ENCODE measurements around the gene IGFBP2.
"Not testable (repeated sequence)": the region's sequence is repeated elsewhere in the genome, so short reads cannot be mapped to it uniquely, and the experiment has no call there.

Gene IGFBP2, protein sequence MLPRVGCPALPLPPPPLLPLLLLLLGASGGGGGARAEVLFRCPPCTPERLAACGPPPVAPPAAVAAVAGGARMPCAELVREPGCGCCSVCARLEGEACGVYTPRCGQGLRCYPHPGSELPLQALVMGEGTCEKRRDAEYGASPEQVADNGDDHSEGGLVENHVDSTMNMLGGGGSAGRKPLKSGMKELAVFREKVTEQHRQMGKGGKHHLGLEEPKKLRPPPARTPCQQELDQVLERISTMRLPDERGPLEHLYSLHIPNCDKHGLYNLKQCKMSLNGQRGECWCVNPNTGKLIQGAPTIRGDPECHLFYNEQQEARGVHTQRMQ

DNA sequence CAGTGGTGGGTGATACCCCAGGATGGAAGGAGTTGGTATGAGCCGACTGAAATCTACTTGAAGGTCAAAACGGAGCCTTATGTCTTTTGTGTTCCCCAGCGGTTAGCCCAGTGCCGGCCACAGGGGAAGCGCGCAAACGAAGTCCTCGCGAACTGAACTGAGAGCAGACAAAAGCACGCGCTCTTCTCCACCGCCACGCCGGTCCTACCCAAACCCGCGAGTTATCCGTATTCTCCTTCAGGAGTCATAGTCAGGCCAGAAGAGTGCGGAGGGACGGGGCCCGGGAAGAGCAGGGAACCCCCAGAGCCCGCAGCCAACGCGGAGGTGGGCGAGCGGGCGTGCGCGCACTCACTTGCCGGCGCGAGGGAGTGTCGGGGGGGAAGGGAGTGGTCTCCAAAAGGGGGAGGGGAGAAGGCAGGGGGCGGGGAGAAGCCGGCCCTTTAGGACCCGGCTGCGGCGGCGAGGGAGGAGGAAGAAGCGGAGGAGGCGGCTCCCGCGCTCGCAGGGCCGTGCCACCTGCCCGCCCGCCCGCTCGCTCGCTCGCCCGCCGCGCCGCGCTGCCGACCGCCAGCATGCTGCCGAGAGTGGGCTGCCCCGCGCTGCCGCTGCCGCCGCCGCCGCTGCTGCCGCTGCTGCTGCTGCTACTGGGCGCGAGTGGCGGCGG lies at the start of gene IGFBP2:
Gene IGFBP2 (plus strand): TSS at position 469 of the 664 bp plus-strand sequence. CDS start 104 bp downstream, at position 573.
- peak; percentile 36 for DNase-seq

DNA sequence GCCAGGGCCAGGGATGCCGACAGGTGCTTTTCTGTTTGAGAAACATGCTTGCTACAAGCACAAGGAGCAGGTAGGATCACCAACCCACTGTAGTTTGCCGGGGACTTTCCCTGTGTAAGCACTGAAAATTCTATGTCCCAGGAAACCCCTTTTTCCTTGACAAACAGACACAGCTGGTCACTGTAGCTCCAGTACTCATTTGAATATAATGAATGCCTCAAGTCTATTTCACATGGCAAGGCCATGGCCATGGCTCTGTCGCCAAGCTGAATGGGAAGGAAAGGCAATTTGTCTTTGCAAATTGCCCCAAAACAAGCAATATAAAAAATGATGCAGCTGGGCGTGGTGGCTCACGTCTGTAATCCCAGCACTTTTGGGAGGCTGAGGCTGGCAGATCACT lies 49.6 kb upstream of the IGFBP2 start:
- DNase-seq: no peak

DNA sequence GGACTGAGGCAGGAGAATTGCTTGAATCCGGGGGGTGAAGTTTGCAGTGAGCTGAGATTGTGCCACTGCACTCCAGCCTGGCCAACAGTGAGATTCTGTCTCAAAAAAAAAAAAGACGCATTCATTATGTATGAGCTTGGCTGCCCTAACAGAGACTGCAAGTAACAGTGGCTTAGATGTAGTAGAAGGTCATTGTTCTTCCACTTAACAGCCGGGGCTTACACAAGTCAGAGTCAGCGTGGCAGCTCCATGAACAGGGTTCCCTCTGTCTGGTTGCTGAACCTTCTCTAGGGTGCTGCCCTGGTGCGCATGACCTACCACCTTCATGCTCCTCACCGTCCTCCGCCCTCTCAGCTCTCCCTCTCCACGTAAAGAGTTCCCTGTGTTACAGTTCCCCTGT lies 49.1 kb upstream of the IGFBP2 start:
- no peak for DNase-seq

DNA sequence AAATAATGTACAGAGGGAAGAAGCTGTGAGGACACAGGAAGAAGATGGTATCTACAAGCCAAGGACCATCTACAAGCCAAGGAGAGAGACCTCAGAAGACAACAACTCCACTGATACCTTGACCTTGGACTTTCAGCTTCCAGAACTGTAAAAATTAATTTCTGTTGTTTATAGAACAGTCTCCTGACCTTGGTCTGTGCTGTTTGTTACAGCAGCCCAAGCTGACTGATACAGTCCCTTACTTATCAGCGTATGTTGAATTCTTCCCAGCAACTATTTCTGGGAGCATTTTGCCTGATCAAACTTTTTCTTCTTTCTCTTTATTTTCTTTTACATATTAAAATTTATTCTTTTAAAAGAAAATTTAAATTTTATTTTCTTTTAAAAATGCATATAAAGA lies 47.8 kb upstream of the IGFBP2 start:
- DNase-seq: no peak

DNA sequence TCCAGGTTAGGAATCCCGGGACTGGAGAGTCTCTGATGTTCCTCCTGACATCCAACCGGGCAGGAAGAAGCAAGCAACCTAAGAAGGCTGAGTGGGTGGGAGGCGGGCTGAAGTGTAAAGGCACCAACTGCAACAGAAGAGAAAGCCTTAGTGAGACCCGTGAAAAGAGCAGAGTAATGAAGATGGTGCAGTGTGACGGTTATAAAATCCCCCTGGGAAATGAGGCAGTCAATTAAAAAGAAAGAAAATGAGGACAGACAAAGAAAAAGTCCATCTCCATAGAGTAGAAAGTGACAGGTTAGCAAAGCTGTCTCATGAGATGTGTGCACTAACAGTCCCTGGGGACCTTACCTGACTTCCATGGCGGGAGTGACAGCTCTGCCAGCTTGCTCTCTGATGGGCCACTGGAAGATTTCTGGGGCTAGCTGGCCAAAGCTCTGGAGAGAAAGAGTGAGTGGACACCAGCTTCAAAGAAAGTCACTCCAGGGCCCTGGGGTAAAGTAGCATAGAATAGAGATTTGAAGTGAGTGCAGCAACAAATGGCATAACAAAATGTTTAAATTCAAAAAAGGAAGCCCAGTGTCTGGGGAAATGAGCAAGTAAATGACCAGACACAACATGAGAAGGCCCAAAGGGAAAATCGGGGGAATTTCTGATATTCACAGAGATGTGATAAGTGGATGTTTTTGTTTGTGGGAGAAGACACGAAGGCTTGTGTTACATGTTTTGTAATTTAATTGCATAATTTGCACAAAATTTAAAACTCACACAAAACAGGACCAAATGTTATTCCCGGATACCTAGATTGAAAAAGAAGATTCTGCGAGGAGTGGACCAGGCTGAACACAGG lies 44.1 kb upstream of the IGFBP2 start:
- DNase-seq: no peak

DNA sequence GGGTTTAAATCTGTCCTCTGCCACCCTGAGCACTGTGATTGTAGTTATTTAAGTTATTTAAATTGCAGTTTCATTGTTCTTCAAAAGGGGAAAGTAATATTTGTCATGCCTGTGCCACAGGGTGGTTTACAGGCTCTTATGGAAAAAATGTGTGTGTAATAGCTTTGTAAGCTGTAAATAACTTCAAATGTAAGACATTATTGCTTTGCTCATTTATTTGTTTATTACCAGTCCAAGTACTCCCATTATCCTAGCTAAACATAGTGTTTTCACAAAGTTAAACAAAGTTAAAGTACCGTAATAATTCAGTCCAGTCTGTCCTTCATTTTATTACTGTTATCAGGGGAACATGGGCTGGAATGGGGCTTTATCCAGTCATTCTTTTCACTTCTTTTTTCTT lies 43.4 kb upstream of the IGFBP2 start:
- DNase-seq: no peak

DNA sequence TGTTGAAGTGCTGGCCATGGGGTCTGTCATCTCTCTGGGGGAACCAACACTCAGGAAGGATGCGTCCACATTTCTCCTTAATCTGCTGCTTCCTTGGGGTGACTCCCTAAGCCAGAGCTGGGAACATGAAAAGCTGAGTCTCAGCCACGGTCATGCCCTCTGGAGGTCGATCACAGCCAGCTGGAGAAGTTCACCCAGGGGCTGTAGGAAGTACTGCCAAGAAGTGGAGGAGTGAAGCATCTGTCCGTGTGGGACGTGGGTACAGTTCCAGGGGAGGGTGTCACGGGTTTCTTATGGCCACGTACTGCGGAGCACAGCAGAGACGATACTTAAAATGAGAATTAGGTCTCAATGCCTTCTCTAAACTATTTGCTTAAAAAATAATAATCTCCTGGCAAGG lies 42.4 kb upstream of the IGFBP2 start:
- no peak for DNase-seq

DNA sequence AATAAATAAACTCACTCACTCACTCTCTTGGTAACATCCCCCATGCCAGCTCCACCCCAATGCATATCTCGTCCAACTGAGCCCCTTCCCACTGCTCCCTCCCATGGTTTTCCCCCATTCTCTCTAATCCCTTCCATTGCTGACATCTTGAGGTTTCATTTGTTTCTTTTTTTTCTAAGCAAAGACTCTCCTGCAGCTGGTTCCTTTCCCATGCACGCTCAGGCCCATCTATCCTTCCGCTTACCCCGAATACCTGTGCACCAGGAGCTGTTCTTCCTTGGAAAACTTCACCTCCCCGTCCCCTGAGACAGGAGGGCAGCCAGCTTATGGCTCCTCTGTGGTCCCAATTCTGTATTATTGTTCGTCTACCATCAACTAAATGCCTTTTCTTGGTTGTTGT lies 41.7 kb upstream of the IGFBP2 start:
- no peak for DNase-seq

DNA sequence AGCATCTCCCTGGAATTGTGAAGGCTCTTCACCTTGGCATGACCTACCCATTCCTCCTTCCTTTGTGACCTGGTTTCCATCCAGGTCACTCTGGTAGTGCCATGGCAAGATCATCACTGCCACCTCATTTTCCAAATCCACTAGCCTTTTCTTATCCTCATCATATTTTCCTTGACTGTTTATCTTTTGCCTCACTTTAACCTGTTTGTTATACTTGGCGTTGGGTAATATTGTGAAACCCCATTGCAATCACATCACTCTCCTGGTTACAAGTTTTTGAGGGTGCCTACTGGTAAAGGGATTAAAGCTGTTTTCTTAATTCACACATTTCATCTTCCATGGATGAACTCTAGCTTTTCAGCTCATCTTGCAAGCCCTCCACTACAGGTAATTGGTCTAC lies 39.1 kb upstream of the IGFBP2 start:
- DNase-seq: no peak

DNA sequence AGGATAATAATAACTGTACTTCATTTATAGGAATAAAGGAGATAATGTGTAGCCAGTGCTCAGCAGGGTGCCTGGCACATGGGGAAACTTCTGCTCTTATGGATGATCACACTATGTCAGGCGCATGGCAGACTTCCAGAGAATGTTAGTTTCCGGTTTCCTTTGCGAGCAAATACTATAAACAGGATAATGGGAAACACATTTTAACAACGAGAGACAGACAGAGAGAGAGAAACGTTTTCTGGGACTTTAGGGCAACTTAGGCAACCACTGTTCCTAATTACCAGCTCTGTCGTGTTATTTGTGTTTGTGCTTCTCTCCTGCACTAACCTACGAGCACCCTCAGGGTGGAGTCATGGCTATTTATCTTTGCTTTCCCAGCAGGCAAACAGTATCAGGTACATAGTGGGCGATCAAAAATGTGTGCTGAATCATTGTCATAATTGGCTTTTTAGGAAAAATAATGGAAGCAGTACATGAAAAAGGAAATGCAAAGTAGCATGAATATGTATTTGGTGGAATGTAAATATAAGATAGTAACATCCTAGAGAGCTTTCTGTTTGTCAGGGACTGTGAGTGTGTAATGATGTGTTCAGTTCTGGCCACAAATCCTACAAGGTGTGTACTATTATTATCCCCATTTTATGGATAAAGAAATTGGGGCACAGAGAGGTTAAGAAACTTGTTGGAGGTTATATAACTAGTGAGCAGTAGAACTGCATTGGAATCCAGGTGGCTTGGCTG lies 36.8 kb upstream of the IGFBP2 start:
- DNase-seq: peak; percentile 32

DNA sequence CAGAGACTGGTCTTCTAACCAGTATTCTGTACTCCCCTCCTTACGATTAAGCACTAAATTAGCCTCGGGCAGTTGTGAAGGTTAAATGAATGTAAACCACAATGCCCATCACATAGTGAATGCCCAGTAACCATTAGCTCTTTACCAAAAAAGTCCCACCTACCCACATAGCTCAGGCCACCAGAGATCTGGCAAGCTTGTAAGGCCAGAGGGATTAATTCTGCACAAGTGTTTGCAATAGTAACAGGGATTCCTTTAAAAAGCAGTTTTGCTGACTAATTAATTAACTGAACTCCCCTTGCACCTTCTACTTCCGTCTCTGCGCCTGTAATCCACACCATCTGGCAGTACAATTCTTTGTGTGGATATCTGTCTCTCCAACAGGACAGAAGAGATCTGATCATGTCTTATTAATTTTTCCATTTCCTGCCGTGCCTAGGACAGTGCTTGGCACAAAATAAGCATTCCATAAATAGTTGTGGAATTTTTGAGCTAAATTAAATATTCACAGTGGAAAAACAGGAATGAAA lies 36.2 kb upstream of the IGFBP2 start:
- DNase-seq: no peak

DNA sequence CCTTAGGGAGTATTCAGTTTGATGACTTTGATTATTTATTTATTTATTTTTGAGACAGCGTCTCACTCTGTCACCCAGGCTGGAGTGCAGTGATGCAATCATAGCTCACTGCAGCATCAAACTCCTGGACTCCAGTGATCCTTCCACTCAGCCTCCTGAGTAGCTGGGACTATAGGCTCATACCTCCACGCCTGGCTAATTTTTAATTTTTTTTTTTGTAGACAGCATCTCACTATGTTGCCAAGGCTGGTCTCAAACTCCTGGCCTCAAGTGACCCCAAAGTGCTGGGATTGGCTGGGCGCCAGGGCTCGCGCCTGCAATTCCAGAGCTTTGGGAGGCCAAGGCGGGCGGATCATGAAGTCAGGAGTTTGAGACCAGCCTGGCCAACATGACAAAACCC lies 35.4 kb upstream of the IGFBP2 start:
- DNase-seq: not testable (repeated sequence)

DNA sequence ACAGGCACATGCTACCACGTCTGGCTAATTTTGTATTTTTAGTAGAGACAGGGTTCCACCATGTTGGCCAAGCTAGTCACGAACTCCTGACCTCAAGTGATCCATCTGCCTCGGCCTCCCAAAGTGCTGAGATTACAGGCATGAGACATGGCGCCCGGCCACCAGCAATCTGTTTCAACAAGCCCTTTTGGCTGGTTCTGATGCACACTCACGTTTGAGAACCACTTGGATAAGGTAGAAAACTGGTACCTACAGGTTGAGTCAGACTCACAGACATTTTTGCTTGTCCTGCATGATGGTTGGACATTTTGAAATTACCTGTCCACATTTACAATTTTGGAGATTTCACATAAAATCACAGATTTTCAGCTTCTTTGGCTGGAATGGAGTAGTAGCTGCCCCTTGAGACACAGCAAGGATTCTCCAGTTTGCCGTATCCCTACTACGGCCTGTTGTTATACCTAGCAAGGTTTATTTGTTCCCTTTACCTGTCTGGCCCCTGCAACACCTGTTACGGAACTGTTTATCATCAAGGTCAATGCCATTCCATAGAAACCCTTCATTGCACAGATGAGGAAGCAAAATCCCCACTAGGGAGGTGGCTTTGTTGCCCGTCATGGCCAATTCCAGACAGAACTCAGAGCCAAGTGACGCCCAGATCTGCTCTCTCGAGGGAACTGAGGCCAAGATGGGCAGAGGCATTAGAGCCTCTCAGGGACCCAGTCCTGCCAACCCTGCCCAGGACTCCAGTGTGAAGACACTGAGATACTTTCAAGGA lies 31.4 kb upstream of the IGFBP2 start:
- no peak for DNase-seq

DNA sequence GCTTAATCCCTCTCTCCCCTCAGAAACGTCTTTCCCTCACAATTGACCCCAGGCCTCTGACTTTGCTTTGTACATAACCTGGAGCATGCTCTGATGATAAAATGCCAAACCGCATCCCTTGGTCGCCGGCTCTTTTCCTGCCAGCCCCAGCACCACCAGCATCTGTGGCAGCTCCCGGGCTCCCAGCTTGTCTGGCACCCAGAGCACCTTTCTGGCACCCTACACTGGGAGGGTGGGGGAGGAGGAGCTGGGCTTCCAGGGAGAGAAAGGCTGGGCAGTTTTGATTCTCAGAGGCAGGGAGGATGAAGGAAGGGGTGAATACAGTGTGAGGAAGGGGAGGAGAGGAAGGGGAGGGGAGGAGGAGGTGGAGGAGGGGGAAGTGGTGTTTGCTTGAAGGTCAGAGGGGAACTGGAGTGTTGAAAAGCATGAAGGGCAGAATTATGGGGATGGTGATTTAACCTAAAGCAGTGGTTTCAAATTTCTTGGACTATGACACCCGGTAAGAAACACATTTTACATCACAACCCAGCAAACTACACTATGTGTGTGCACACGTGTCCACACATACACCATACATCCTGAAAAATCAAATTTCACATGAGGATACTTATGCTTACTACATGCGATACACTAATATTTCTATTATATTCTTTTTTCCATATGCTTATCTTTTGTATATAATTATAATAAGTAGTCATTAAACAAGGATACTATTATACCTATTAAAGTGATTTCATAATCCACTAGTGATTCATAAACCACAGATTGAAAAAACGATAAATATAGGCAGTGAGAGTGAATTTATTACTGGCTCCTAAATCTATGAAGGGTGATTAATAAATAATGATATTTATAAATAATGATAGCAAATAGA lies 30.0 kb upstream of the IGFBP2 start:
- no peak for DNase-seq

DNA sequence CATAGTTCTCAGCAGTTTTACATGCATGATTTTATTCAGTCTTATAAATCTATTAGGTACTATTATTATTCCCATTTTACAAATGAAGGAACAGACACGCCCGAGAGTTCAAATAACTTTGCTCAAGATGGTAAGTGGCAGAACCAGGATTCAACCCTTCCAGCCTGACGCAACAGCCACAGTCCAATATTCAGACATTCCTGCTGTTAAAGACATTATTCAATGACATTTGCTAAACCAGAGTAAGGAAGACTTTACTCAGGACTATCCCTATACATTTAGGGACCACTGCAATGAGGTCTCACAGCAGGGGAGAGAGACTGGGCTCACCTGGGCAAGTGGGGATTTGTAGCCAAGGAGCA lies 29.4 kb upstream of the IGFBP2 start:
- no peak for DNase-seq

DNA sequence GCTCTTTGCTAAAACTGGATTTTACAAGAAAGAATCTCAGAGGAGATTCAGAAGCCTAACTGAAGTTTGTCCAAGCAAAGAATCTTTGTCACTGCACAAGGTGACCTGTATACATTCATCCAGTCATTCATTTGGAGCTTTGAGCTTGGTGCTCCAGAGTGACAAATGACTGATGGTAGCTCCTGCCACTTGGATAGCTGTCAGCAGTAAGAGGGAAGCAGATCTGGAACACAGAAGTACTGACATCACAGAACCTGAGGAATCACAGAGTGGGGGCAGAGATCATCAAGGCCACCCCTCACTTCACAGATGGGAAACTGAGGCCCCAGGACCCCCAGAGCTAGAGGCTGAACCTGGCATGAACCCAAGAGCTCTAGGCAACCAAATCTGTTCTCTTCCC lies 28.8 kb upstream of the IGFBP2 start:
- no peak for DNase-seq

DNA sequence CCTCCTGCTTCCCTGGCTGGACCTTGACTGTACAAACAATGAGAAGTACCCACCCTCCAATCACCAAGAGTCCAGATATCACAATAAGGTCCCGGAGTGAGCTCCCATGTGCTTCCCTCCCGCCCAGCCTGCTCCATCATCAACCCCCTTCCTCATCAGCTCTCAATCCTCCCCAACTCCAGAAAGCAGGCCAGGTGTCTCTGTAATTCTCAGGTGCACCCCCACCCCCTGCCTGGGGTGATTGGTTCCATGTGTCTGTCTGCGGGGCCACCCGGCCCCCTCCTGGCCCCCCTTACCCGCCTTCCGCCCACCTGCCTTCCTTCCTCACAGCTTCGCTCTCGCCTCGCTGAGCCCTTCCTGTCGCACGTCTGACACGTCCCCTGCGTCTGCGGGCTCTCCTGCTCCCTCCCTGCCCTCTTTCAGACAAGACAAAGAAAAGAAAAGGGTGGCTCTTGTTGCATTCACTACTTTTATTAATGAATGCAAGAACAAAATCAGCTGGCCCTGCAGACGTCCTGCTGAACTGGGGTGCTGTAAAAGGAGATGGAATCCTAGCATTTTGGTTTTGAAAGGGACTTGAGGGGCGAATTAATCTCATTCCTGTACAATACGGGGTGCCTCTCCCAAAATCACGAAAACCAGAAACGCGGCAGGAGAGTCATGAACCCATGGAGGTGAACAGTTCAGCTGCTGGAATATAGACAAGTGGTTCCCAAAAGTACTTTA lies 26.5 kb upstream of the IGFBP2 start:
- no peak for DNase-seq

DNA sequence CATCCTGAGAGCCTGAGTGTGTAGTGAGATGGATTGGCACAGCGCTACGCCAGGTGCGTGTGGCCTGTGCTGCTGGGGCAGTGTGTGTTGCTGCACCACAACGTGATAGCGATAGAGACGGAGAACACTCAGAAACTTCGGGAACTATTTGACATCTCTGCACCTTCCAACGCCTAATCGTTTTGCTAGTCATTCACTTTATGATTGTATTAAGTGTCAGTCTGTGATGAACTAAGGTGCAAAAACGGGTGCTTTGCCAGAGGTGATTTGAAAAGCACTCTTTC lies 26.0 kb upstream of the IGFBP2 start:
- DNase-seq: no peak

DNA sequence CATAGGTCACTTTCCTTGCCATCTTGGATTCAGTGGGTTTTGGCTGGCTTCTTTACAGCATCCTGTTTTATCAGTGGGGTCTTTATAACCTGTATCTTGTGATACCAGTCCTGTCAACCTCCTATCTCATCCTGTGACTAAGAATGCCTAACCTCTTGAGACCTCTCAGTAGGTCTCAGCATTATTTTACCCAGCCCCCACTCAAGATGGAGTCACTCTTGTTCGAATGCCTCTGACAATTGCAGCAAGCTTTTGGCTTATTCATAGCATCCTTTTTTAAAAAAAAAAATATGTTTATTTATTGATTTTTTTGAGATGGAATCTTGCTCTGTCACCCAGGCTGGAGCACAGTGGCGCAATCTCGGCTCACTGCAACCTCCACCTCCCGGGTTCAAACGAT lies 24.7 kb upstream of the IGFBP2 start:
- no peak for DNase-seq

DNA sequence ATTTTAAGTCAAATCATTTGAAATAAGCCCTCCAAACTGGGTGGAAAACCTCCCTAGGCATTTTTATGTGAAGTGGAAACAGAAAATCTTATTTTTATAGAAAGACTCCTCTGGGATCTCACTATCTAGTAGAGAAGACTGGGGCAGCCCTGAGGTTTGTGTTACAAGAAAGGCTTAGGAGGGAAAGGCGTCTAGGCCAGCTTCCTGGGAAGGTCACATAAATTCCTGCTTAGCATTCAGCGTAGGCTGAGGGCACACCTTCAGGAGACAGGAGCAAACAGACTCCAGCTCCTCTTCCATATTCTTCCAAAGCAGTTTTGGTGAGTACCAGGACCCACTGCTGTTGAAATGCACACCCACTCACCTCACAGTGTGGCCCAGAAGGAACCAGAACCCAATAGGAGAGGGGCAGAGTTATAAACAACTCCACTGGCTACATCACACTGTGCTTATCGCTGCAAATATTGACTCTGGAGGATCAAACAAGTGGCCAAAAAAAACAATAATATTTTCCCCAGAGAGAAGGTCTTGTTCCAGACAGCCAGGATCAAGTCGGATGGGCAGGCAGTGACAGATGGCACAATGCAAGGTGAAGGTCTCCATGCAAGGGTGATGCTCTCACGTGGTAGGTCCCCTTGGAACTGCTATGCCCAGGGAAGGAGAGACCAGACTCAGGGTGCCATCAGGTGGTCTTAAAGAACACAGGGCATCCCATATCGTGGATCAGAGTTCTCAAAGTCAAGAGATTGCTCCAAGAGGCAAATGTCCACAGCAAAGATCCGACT lies 17.7 kb upstream of the IGFBP2 start:
- peak; percentile 44 for DNase-seq

Data from NCI-H2029 (cell line).